Measurements from ENCODE around the gene AKAP6.
"Not testable (repeated sequence)": the region's sequence is repeated elsewhere in the genome, so short reads cannot be mapped to it uniquely, and the experiment has no call there.

Gene AKAP6

DNA sequence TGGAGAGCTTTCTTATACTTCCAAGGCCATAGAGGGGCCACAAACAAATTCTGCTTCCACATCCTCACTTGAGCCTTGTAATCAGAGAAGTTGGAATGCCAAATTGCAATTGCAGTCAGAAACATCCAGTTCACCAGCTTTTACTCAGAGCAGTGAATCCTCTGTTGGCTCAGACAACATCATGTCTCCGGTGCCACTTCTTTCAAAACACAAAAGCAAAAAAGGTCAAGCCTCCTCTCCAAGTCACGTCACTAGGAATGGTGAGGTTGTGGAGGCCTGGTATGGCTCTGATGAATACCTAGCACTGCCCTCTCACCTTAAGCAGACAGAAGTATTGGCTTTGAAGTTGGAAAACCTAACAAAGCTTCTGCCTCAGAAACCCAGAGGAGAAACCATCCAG is 217.1 kb downstream of the AKAP6 start:
- no peak for DNase-seq

DNA sequence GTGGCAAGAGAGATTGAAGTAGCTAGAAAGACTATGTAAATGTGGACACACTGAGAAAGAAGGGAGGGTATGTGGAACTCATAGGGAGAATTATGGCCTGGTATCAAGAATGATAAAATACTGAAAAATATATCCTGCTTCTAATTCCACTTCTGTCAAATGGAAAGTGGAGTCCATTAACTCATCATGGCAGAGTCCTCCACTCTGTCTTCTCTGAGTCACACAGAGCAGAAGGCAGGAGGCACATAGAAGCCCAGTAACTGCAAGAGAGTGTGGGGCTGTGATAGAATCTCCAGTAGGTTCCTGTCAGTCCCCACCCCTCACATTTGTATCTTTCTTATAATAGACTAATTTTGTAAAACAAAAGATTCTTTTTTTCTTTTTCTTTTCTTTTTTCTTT is 223.7 kb downstream of the AKAP6 start:
- DNase-seq = no peak

GRCh38 chr14:32559048-32559447 is 229.9 kb downstream of the AKAP6 start:
- no peak for DNase-seq

- no peak for DNase-seq
These were observed 230.5 kb downstream of the AKAP6 start for GRCh38 chr14:32559590-32559989.

DNA sequence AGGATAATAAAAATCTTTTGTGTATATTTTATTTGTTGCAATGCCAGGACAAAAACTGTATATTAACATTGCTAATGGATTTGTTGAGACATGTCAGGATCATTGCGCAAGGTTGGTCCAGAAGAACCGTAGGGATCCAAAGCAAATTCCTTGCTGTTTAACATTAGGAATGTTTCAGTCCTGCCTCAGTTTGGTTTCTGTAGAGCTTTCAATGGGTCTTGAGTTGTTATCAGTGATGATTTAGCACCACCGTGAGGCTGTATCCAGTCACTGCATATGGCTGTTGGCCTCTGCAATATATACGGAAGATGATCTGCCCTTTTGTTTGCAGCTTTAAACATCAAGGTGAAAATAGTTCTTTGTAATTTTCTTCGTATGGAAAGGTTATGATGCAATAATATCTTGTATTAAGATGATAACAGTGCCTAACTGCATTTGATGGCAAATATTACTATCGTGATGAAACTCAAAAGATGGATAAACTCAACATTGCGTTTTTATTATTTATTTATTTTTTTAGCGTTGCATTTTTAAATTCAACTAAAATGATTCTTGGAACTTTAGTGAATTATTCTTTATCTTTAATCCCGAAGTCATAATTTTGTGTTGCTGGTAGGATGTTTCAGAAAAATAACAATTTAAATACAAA is 231.2 kb downstream of the AKAP6 start:
- peak; percentile 71 for DNase-seq

- DNase-seq = no peak
These were observed 232.4 kb downstream of the AKAP6 start for GRCh38 chr14:32561520-32561919.

GRCh38 chr14:32564596-32564995 is 235.5 kb downstream of the AKAP6 start:
- no peak for DNase-seq

- no peak for DNase-seq
These were observed 236.2 kb downstream of the AKAP6 start for GRCh38 chr14:32565256-32565655.

- no peak for DNase-seq
These were observed 238.7 kb downstream of the AKAP6 start for GRCh38 chr14:32567543-32568384.

DNA sequence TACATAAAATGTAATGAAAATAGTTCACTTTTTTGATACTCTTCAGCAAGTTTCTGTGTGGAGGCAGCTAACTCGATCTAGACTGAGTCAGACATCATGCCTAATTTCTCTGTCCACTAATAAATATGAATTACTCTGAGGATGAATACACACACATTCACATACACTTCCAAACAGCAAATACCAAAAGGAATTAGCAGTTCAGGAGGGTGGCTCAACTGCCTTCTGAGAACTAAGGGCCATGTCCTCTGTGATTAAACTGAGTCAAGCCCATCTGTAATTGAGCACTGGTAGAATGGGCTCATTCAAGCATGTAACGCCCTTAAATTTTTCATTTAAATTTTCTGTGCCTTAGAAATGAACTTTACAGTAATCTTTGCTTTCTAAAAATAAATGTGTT is 242.5 kb downstream of the AKAP6 start:
- no peak for DNase-seq

GRCh38 chr14:32571995-32572866 is 243.1 kb downstream of the AKAP6 start:
- DNase-seq = no peak

- DNase-seq = no peak
These were observed 243.7 kb downstream of the AKAP6 start for GRCh38 chr14:32572867-32573150.

GRCh38 chr14:32574269-32574668 is 245.2 kb downstream of the AKAP6 start:
- no peak for DNase-seq

DNA sequence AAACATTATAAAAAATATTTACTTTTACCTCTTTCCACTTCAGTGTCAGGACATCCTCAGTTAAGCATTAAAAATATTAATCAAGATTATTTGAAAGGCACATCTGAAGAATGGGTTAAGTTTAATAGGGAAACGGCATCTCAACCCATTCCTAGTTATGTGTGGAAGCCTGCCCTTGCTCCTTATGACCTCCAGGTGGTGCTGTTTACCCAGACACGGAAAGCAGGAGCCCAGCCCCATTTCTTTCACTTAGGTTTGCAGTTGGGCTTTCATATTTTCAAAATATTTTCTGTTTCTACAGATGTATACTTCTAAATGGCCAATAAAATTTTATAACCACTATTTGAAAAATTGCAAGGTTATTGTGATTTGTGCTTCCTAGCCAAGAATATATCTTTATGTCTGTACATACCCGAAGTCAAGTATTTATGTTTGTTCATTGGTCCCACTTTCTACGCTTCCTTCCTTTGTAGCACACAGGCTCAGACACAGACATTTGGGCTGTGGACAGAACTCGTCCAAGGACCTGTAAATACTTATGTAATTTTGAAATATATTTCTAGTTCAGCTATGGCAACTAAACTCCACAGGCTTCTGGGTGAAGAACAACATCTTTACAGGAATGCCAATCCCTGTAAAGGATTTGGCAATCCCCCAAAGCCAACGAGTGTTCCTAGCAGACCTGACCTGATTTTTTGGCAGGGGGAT is 247.1 kb downstream of the AKAP6 start:
- DNase-seq = peak; percentile 71

DNA sequence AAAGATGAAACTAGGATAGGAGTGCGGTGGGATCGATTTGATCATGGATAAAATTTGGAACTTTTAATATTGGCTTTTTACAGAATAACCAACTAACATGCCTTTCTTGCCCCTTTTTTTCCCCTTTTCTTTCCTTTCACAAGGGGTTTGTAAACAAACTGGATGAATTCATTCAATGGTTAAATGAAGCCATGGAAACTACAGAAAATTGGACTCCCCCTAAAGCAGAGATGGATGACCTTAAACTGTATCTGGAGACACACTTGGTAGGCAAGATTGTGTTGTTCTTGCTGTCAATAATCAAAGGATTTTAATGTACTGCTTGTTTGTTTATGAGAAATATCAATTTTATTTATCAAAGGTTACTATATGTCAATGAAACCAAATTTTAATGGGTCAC is 247.9 kb downstream of the AKAP6 start:
- DNase-seq = no peak

DNA sequence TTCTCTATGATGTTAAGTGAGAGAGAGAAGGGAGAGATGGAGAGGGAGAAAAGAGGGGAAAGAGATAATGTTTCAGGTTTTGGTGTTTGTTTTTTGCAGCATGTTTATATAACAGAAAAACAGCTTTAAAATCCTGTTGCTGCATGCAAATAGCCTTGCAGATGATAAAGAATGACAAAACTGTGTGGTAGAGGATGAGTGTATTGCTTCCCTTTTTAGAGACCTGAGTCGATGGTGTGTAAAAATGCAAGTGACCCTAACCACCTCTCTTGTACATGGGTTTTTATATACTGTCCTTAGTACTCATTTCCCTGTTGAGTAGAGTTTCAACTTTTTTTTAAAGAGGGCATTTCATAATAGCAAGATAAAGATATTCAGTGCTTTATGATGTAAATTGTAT is 249.1 kb downstream of the AKAP6 start:
- DNase-seq = no peak

GRCh38 chr14:32583427-32583826 is 254.3 kb downstream of the AKAP6 start:
- not testable (repeated sequence) for DNase-seq

DNA sequence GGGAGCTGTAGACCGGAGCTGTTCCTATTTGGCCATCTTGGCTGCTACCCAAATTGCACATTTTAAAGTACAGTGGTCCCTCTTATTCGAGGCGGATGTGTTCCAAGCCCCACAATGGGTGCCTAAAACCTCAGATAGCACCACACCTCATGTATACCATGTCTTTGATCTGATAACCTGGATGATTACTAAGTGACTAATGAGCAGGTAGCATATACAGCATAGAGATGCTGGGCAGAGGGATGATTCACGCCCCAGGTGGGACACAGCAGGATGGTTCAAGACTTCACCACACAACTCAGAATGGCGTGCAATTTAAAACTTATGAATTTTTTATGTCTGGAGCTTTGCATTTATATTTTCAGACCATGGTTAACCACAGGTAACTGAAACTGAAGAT is 255.0 kb downstream of the AKAP6 start:
- DNase-seq = no peak

DNA sequence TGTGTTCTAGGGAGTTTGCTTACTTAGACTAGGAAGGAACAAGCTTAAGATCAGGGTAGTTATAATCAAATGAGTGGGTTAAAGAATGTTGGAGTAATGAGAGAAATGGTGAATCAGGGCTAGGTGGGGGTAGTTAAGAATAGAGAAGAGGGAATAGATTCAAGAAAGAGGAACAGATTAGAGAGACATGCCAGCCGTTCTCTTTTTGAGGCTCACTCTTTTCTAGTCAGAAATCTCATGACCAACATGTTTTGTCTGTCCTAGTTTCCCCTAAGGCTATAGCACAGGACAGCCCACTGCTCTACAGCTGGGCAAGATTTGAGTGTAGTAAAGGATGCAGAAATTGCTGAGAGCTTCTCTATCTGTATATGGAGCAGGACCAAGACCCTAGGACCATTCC is 258.4 kb downstream of the AKAP6 start:
- no peak for DNase-seq

DNA sequence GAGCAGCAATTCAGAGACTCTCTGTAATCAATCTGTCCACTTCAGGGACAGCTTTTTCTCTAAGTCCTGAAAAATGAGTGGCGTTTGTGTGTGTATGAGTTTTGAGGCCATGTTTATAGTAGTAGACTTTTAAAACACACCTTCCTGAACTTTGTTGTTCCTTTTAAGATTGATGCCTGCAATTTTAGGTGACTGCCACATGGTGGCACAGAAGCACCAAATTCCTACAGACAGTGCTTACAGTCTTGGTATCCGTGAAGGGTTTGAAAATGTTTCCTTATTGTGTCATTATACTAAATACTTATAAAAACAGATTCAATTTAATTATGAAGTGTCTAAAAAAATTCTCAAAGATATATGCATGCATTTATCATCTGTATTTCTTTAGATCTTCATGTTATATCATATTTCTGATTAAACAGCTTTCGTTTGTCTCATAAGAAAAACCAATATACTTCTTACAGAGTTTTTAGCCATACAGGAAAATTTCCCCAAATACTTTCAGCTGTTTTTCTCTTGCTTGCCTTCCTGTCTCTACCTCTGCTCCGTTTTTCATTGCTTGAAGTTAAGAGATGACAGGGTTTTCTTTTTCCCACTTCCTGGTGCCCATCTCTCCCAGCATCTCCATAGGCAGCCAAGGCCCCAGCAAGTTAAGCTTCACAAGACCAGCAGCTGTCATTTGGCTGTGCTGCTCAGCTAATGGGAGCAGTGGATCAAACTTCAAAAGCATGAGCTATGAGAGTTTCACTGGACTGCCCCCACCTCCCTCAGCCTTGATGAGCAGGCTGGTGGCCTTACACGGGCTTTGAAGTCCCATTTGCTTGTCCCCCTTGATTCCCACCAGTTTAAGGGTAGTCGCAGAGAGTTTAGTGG is 259.6 kb downstream of the AKAP6 start:
- no peak for DNase-seq

DNA sequence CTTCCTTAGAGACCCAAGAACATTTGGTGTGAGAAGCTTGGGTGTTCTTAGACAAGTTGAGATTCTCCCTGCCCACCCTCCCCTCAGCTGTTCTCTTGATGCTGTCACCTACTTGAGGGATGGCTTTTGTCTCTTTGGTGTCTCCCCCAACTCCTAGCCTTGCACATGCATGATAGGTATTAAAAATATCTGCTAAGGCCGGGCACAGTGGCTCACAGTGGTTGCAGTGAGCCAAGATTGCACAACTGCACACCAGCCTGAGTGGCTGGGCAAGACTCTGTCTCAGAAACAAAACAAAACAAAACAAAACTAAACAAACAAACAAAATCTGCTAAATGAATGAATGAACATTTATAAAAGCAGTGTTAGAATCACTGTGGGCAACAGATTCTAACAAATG is 261.1 kb downstream of the AKAP6 start:
- DNase-seq = no peak

GRCh38 chr14:32593290-32593942 is 264.3 kb downstream of the AKAP6 start:
- no peak for DNase-seq

Measured in femur (tissue), 1 donor.